Peyer's patch (tissue), 4 donors: ENCODE measurements around the gene PERCC1.

Source experiments
- POLR2A ChIP-seq, 2 donors: fragments of 450-650 bp; IDR thresholded peaks; one replicate each; pipeline ENCODE4 v1.5.1; 2017; ENCODE audit warnings: antibody characterized with exemption in 2 of 2, mild to moderate bottlenecking in 2 of 2, moderate library complexity in 2 of 2
- TF ChIP-seq, protein P1 (sequence below), 6 experiments: fragments of 450-650 bp in 4 of 6; fragments of 200-600 bp in 2 of 6; sonication (generic) in 1 of 6; IDR thresholded peaks; one replicate each; pipeline ENCODE4 v1.5.1; 2017 to 2019; ENCODE audit warnings: antibody characterized with exemption in 6 of 6, mild to moderate bottlenecking in 3 of 6, moderate library complexity in 1 of 6

- TF ChIP-seq, protein P1, sequence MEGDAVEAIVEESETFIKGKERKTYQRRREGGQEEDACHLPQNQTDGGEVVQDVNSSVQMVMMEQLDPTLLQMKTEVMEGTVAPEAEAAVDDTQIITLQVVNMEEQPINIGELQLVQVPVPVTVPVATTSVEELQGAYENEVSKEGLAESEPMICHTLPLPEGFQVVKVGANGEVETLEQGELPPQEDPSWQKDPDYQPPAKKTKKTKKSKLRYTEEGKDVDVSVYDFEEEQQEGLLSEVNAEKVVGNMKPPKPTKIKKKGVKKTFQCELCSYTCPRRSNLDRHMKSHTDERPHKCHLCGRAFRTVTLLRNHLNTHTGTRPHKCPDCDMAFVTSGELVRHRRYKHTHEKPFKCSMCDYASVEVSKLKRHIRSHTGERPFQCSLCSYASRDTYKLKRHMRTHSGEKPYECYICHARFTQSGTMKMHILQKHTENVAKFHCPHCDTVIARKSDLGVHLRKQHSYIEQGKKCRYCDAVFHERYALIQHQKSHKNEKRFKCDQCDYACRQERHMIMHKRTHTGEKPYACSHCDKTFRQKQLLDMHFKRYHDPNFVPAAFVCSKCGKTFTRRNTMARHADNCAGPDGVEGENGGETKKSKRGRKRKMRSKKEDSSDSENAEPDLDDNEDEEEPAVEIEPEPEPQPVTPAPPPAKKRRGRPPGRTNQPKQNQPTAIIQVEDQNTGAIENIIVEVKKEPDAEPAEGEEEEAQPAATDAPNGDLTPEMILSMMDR (IDR thresholded peaks at IDR 0.05): no peak
- TF ChIP-seq POLR2A (IDR thresholded peaks at IDR 0.05): no peak
Observed at GRCh38 chr16:1465567-1465915, 34.7 kb downstream of the PERCC1 start.
